Activated CD8-positive, alpha-beta memory T cell treated with anti-CD3 and anti-CD28 coated beads, Interleukin-2, amount 50 U/mL, for 24 hours (primary cell): ENCODE results near the gene SLF2.
"Not testable (repeated sequence)": the region's sequence is repeated elsewhere in the genome, so short reads cannot be mapped to it uniquely, and the experiment has no call there.

Source experiments
- DNase-seq: peaks from one replicate; pipeline ENCODE4 v3.0.0-alpha.2; 2020; ENCODE audit errors: extremely low read depth

SLF2 gene

DNA sequence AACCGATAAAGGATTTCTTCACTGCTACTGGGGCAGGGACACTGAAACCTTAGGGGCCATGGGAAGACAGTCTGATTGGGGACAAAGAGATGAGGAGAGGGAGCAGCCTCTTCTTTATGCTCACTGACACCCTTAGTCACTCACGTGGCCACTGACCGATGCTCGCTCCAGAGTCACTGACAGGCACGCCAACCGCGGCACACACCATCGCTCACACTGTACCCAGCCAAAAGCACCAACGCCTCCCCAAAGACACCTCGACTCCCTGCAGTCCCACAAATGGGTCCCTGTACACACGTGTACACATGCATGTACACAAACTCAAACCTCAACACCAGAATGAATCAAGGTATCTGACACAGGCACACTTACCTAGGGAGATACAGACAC is 35.3 kb upstream of the SLF2 start:
- no peak for DNase-seq

DNA sequence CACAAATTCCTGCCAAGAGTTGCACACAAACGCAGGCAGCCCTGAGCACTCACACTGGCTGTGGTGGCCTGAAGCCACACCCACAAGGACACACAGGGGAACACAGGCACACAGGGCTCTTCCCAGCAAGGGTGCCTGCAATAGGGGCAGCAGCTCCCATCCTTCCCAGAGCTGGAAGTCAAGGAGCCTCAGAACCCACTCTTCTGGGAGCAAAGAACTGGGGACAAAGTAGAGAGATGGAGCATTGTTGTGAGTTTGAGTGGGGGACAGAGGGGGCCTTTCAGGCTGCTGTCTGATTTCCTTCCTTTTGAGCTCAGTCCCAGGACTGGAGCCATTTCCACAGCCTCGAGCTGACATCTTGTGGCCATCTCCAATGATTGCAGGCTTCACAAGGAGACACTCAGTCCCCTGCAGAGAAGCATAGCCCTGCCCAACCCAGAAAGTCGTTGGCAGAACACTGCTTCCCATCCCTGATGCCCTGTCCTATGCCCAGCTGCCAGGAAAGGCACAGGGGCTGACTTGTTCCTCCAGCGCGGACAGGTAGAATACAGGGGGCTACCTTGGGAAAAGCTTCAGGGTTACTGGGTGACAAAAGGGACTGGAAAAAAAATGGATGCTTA is 34.4 kb upstream of the SLF2 start:
- no peak for DNase-seq

DNA sequence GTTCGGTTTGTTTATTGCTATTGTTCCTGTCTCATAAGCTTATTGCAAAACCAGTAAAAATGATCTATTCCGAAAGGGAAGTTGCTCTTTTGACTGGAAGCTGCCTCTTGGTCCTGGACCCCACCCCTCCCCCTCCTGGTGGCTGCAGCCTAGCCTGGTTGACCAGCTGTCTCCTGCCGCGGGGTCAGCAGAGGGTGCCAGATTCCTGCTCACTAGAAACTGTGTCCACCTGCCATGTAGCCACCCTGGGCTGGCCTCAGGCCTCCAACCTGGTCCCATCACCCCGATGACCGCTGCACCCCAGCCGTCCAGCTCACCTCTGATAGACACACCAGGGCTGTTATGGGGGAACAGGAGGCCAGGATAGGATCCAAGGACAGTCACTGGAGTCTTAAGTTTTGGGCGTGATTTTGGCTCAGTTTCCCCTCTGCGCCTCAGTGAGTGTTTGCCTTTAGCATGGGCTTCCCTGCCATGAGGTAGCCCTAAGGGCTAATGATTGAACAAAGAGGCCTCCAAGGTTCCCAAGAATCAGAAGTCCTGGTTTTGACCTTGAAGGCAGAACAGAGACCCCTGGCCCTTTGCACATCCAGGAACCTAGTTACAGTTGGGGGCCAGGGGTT is 32.9 kb upstream of the SLF2 start:
- DNase-seq: no peak

DNA sequence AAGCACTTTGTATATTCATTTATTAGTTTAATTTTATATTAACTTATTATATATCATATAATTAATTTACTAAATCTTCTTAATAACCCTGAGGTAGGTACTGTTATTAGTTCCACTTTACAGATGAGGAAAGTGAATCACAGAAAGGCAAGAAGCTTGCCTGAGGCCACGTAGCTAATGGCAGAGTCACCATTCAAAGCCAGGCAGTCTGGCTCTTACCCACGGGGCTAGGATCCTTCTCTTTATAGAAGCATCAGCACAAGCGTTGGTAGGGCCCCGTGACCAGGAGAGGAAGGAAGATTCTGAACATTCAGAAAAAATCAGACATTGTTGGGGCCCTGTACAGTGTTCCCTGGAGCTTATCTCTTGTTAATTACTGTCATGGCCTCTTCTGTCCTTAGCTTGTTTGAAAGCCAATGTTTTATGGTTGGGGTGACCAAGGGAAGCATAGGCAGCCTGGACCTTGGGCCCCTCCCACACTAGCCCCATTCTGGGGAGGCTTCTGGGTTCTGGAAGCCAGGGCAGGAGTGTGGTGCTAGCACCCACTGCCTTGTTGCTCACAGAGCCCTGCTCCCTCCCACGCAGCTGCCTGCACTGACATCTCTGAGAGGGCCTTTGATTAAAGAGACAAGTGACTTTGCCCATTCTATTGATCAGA is 31.1 kb upstream of the SLF2 start:
- DNase-seq: no peak

DNA sequence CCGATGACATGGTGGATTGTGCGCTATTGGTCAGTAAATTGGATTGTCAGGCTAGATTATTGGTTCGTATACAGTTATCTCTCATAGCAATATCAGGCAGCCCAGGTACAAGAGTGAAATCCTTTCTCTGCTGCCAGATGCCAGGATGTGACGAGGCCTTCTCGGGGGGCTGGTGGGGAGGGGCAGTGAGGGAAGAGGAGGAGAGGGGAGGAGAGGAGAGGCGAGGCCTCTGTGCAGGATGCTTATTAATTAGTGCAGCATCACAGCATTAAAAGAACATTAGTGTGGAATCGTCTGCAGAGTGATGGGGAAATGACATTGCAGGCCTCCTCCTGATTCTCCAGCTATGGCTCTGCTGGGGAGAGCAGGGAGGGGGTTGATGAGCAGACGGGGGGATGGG is 30.5 kb upstream of the SLF2 start:
- DNase-seq: no peak

GRCh38 chr10:100882671-100883311 is 30.0 kb upstream of the SLF2 start:
- DNase-seq: no peak

DNA sequence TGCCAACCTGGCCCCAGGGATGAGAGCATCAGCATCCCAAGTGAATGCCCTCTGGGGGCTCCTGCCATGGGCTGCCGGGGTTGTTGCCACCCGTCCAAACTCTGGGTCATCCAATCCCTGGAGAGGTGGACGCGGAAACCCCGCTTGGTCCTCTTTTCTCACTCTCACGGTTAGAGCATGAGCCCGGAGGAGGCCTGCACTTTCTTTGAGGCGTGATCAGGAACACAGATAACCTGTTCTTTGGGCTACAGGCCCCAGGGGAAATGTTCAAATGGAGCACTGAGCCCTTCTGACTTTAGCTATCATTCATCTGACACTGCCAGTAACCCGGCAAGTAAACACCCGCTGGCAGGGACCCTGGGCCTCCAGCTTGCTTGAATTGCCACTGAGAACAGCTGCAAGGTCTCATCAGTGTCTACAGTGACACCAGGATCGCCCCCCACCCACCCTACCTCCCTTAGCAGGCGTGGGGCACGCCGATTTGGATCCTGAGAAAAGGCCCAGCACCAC is 29.4 kb upstream of the SLF2 start:
- DNase-seq: no peak

DNA sequence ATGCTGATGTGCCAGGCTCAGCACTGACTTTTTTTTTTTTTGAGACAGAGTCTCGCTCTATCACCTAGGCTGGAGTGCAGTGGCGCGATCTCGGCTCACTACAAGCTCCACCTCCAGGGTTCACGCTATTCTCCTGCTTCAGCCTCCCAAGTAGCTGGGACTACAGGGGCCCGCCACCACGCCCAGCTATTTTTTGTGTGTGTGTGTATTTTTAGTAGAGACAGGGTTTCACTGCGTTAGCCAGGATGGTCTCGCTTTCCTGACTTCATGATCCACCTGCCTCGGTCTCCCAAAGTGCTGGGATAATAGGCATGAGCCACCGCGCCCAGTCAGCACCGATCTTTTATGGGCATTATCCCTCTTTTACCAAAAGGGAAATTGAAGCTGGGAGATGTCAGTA is 27.2 kb upstream of the SLF2 start:
- DNase-seq: not testable (repeated sequence)

DNA sequence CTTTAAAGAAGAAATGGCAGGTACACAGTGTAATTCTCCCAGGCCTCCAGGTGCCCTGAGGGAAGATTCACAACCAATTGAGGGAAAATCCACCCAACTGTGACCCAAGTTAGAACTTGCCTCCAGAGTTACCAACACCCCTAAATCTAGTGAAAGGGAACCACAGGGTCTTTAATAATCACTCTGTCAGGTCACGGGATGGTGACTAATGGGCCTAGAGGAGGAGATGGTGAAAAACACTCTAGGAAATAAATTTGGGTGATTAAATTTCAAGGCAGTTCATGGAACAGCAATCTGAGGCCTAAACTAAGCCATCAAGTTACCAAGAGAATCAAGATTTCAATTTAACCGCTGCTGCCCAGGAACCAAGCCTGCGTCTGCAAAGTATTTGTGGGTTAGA is 26.7 kb upstream of the SLF2 start:
- DNase-seq: no peak

GRCh38 chr10:100886521-100886920 is 26.2 kb upstream of the SLF2 start:
- no peak for DNase-seq

GRCh38 chr10:100886963-100887362 is 25.8 kb upstream of the SLF2 start:
- no peak for DNase-seq

- DNase-seq: no peak
Measured at GRCh38 chr10:100887761-100888296, 24.9 kb upstream of the SLF2 start.

DNA sequence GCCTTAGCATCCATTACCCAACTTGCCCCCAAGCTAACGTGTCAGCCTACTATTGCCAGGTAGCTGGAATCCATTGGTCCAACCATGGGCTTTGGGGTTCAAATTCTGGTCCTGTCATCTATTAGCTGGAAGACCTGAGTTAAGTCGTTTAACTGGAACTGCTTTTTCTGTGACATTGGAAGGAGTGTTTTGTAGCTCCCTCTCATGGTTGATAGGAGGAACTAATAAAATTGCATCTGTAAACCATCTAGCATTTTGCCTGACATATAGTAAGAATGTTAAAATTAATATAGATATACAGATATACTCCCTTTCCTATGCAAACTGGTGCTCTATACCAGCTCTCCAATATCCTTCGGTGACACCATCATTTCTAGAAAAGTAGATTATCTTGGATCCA is 23.8 kb upstream of the SLF2 start:
- DNase-seq: no peak

DNA sequence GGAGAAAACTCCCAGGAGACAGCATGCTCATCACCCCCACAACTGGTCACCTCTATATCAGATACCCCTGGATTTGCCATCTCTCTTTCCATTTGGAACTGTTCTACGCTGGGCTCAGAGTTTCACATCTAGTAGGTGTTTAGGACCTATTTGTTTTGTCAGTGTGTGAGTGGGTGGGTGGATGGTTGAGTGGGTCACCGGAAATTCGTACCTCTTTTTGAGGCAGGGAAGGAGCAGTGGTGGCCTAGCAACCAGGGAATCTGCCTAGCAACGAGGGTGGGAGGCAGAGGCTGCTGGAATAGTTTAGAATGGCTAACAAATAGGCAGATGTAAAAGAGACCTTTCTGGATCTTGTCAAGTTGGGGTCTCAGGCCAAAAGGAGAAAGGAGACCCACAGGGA is 23.2 kb upstream of the SLF2 start:
- no peak for DNase-seq

DNA sequence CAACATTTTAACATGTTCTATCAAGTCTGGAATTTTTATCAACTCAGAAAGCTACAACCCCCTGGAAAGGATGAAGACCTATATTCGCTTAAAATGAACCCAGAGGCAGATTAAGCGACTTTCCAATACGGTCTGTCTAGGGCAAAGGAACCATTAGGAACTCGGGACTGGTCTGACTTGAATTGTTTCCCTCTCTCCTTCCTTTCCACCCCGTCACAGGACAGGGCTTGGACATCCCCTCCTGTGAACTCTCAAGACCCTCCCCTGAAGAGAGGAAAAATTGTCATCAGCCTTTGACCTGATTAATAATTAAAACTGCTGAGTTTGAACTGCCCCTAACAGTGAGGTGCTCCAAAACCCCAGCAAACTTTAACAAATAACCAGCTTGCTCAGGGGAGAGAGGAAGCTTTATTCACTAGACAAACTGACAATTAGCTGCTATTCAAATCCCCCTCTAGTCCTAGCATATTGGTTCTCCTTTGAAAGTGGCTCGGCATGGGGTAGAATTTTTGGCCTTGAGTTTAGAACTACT is 22.6 kb upstream of the SLF2 start:
- no peak for DNase-seq

DNA sequence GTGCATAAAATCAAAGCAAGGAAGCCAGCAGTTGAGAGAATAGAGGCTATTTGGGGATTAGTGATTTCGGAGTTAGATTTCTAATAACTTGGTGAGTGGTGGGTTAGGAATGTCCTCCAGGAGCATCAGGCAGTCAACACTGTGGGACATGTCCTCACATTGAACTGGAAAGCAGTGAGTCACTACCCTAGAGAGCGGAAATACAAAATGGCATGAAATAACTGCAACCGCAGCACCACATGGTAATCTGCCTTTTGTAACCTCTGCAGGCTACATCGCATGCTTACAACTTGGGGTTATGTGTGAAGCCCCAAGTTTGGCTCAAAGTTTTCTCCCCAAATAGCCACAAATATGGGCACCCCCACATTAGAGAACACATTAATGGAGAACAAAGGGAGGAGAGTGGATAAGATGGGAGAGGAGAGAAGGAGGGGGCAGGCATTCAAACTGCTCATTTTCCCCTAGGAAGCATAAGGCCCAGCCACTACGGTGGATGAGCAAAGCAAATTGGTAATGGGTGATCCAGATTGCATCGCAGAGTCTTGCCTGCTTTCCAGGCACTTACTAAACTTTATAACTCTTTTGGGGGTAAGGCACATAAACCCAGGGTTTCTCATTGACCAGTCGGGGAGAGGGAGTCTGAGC is 22.0 kb upstream of the SLF2 start:
- DNase-seq: no peak

GRCh38 chr10:100894033-100894432 is 18.7 kb upstream of the SLF2 start:
- no peak for DNase-seq

- DNase-seq: no peak
Measured at GRCh38 chr10:100894589-100895294, 18.0 kb upstream of the SLF2 start.

DNA sequence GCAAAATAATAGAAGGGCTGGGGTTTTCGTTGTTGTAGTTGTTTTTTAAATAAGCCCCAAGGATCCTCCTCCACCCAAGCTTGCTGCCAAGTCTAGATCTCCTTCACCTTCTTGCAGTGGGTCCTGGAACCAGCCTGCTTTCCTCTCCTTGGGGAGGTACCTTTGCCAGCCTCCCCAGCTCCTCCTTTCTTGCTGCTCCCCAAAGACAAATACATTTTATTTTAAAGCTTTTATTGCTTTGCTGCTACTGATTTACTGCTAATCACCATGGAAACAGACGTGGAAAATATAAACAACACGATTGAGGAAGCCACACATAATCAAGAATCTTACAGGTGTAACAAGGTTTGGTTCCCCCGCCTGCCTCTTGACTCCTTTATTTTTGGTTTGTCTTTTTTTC is 17.4 kb upstream of the SLF2 start:
- DNase-seq: no peak

GRCh38 chr10:100895896-100896295 is 16.9 kb upstream of the SLF2 start:
- no peak for DNase-seq

- no peak for DNase-seq
Measured at GRCh38 chr10:100896876-100897461, 15.8 kb upstream of the SLF2 start.
